Gastroesophageal sphincter (tissue), 3 donors: ENCODE measurements around the gene PTPRF.

Experiments
- CTCF ChIP-seq, 4 experiments: fragments of 200-600 bp in 2 of 4; fragments of 450-650 bp in 2 of 4; sonication (generic) in 1 of 4; IDR thresholded peaks; one replicate each; pipeline ENCODE4 v1.5.1; 2017 to 2019; ENCODE audit warnings: antibody characterized with exemption in 4 of 4, mild to moderate bottlenecking in 2 of 4, moderate library complexity in 2 of 4
- POLR2AphosphoS5 ChIP-seq: sonication (generic); formaldehyde crosslinking; IDR thresholded peaks from one replicate; pipeline ENCODE4 v1.6.1; 2017; ENCODE audit warnings: antibody characterized with exemption

- TF ChIP-seq POLR2AphosphoS5 (no peak), CTCF (IDR thresholded peaks at IDR 0.05) (no peak)
These were observed 7.4 kb downstream of the PTPRF start for GRCh38 chr1:43538143-43538487.
